Motor neuron (in vitro differentiated cells): Measurements from ENCODE around the gene STK40. TPM values are rescaled to one million over a fixed set of nuclear protein-coding genes. Genes with fewer than 3 reads are reported as not detected.

Experiments used
- ATAC-seq, 8 experiments: fragments of 200-7000 bp; cut with Tn5 transposase; replicated peaks in 6 of 8; 2 replicates each; pipeline ENCODE4 v1.8.0; 2021; ENCODE audit warnings: mild to moderate bottlenecking in 8 of 8, moderate library complexity in 8 of 8
- H3K27ac ChIP-seq, 2 donors: fragments of 250-450 bp; sonication (Bioruptor Pico); 2 replicates each; pipeline ENCODE4 v1.9.0; 2021; ENCODE audit warnings: antibody characterized with exemption in 2 of 2, mild to moderate bottlenecking in 2 of 2, moderate library complexity in 1 of 2
- H3K4me1 ChIP-seq, 2 donors: fragments of 250-450 bp; sonication (Bioruptor Pico); replicated peaks in 1 of 2; 2 replicates each; pipeline ENCODE4 v1.6.1; 2021; ENCODE audit warnings: antibody characterized with exemption in 2 of 2, mild to moderate bottlenecking in 2 of 2, moderate library complexity in 1 of 2
- H3K4me3 ChIP-seq, 5 donors: fragments of 250-450 bp; sonication (Bioruptor Pico); 2 replicates each; pipeline ENCODE4 v1.9.0; 2021; ENCODE audit warnings: antibody characterized with exemption in 5 of 5, mild to moderate bottlenecking in 5 of 5, moderate library complexity in 4 of 5
- WGBS, 10 experiments: fragments of 450-650 bp; shearing (Covaris generic); methylation state at CpG; one replicate each; pipeline ENCODE4 v1.0.0; 2022; 5-methylcytosine and 5-hydroxymethylcytosine counted together
- in situ Hi-C, 9 experiments: fragments of 400-800 bp; cut with MboI; loops; one replicate each; pipeline ENCODE4 v1.15.0; 2021; ENCODE audit warnings: low sequenced_read_pairs in 9 of 9, low pct_unique_long_range_greater_than_20kb in 2 of 9; ENCODE audit not compliant: unreplicated experiment in 9 of 9
- total RNA-seq, 8 experiments: library from RNA; unstranded; fragments of 300-600 nt; gene quantifications; 2 replicates each; pipeline versions ENCODE4 v1.2.3 to v1.2.4, GENCODE V29; 2022

The STK40 gene
- total RNA-seq, 8 experiments from 2014 or later: 21.2 to 49.9 (median 30.9) TPM

DNA sequence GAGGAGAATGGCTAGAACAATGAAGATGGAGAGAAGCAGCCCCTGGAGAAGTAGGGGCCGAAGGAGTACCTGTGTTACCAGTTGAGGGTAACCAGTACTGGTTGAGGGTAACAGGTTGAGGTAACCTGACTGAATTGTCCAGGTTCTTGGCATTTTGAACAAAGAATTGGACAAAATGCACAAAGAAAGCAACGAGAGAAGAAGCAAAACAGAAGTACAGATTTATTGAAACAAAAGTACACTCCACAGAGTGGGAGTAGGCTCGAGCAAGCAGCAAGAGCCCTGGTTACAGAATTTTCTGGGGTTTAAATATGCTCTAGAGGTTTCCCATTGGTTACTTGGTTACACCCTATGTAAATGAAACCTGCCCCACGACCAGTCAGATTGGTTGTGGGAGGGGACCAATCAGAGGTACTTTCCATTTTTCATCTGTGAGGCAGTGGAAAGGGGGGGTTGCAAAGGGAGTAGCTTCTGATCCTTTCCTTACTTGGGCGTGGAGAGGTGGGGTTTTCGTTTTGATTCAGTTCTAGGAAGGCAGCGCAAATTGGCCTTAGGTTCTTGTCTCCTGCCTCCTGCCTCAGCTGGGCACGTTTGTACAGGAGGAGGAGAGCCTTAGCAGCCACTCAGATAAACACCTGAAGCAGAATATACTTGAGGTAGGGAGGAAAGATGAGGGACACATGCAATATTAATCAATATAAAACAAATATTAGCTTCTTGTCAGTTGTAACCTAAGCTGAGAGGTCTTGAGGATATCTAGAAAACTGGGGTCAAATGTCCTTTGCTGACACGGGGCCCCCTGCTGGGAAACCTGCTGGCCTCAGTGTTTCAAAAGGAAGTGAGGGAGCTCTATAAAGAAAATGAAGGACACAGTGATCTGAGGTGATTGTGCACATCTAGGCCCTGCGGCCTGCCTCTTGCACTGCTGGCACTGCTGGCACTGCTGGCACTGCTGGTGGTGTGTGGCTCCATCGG lies 26.2 kb upstream of the STK40 start:
- H3K27ac ChIP-seq: no peak overlapping the region
- in situ Hi-C loops: loop anchor here in 4 of 9 experiments (25.0 kb wide), 2 partner anchors 250 to 300 kb away; partner anchors contain the start of gene MAP7D1 (in 1 of the 4)
- ATAC-seq: peak in 5 of 8 experiments; percentile 8 to 99 (median 98)
- 38 to 84% (median 67%) methylated on average over 2 to 9 of the region's 11 CpGs for WGBS, 10 experiments
- no peaks in the 10 kb centered on the region for H3K4me1 ChIP-seq
- H3K4me3 ChIP-seq: no peak overlapping the region

DNA sequence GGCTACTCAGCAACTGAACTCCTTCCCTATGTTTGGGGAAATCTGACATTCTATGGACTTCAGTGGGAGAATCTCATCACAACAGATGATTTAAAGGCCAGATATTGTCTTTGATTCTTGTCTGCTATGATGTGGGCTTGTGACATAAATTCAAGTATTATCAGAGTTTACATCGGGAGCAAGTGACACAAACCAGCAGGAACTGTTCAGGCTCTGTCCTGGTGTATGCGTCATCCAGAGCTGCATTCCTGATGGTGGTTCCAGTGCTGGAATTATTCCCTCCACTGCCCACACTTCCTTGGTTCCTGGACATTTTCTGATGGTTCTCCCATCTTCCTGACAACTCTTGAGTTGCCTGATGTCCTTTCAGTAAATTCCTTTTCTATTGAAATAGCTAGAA lies 22.8 kb upstream of the STK40 start:
- H3K27ac ChIP-seq: no peak overlapping the region
- in situ Hi-C loops: loop anchor here in 4 of 9 experiments (25.0 kb wide), 2 partner anchors 246 to 296 kb away; partner anchors contain the start of gene MAP7D1 (in 1 of the 4)
- no peak for ATAC-seq
- no peak overlapping the region for H3K4me3 ChIP-seq
- H3K4me1 ChIP-seq: no peaks in the 10 kb centered on the region
- 10 to 100% (median 80%) methylated on average over 1 to 2 of the region's 2 CpGs; no CpG with 5 or more reads in 1 of the 10 experiments for WGBS, 10 experiments

DNA sequence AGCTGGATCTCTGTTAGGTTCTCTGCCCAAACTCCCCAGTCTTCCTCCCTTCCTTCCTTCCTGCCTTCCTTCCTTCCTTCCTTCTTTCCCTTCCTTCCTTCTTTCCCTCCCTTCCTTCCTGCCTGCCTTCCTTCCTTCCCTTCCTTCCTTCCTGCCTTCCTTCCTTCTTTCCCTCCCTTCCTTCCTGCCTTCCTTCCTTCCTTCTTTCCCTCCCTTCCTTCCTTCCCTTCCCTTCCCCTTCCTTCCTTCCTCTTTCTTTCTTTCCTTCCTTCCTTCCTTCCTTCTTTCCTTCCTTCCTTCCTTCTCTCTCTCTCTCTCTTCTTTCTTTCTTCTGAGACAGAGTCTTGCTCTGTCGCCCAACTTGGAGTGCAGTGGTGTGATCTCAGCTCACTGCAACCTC lies 20.7 kb upstream of the STK40 start:
- 75 to 100% (median 83%) methylated on average over 1 of the region's 1 CpG; no CpG with 5 or more reads in 5 of the 10 experiments for WGBS, 10 experiments
- Histone ChIP-seq H3K4me1 (peaks cover 8% of the 10 kb centered on the region in 2 donors), H3K4me3 (no peak overlapping the region), H3K27ac (no peak overlapping the region)
- no peak for ATAC-seq
- in situ Hi-C loops: loop anchor here in 4 of 9 experiments (25.0 kb wide), 2 partner anchors 244 to 294 kb away; partner anchors contain the start of gene MAP7D1 (in 1 of the 4)

DNA sequence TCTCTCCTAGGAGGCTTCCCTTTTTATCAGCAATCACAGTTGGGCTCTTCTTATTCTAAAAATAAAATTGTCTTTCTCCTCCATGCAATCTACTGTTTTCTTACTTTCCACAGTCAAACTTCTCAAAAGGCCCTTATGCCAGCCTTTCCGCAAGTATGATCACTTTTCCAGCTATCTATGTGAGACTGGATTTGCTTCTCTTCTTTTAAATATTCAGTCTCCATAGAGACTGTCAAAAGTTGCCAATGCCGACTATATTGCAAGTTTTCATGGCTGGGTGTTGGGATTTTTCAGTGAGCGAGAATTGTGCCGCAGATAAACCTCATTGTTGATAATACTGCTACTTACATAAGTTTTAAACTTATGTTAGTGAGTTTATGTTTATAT lies 16.8 kb upstream of the STK40 start:
- 90 to 100% (median 100%) methylated on average over 1 to 4 of the region's 4 CpGs; no CpG with 5 or more reads in 2 of the 10 experiments for WGBS, 10 experiments
- in situ Hi-C loops: loop anchor here in 4 of 9 experiments (25.0 kb wide), 2 partner anchors 240 to 290 kb away; partner anchors contain the start of gene MAP7D1 (in 1 of the 4)
- Histone ChIP-seq H3K4me1 (peaks cover 17 to 19% of the 10 kb centered on the region in 2 donors), H3K4me3 (no peak overlapping the region), H3K27ac (no peak overlapping the region)
- no peak for ATAC-seq

DNA sequence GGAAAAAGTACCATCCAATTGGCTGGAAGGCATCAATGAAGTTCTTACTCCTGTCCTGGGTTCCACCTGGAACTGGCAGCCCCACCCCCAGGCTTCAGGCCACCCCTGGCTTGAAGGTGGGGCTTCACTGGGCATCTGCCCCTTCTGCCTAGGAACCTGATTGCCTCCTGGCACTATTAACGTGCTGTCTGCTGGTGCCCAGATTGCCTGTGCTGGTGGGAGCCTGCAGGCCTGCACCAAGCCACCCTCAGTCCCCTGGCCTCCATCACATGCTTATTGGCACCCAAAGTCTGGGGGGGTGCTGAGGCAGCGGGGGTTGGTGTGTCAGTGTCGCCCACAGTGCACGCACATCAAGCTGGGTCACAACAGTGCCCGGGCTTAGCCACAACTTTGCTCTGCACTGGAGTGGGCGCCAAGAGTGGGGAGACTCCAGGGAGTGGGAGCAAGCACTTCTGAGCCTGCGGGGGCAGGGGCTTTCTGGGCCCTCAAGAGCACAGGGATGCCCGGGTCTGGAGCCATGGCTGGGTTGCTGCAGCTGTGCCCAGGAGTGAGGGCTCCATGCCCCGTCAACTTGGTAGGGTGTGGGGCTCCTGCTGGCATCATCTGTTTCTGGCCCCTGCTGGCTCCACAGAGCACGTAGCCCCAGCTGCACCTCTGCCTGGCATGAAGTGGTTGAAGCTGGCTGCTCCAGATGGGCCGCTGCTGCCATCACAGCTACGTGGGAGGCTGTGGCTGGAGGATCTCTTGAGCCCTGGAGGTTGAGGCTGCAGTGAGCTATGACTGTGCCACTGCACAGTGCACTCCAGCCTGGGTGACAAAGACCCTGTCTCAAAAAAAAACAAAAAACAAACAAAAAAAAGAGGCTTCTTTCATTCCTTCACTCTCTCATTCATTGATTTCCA lies 16.1 kb upstream of the STK40 start:
- in situ Hi-C loops: loop anchor here in 4 of 9 experiments (25.0 kb wide), 2 partner anchors 240 to 290 kb away; partner anchors contain the start of gene MAP7D1 (in 1 of the 4)
- WGBS, 10 experiments: 77 to 100% (median 97%) methylated on average over 1 to 9 of the region's 12 CpGs; no CpG with 5 or more reads in 6 of the 10 experiments
- peak overlapping the region in 4 of 5 donors; percentile 38 to 59 (median 50) for H3K4me3 ChIP-seq
- peaks cover 17 to 19% of the 10 kb centered on the region in 2 donors for H3K4me1 ChIP-seq
- no peak for ATAC-seq
- H3K27ac ChIP-seq: peak overlapping the region; percentile 92 to 94

DNA sequence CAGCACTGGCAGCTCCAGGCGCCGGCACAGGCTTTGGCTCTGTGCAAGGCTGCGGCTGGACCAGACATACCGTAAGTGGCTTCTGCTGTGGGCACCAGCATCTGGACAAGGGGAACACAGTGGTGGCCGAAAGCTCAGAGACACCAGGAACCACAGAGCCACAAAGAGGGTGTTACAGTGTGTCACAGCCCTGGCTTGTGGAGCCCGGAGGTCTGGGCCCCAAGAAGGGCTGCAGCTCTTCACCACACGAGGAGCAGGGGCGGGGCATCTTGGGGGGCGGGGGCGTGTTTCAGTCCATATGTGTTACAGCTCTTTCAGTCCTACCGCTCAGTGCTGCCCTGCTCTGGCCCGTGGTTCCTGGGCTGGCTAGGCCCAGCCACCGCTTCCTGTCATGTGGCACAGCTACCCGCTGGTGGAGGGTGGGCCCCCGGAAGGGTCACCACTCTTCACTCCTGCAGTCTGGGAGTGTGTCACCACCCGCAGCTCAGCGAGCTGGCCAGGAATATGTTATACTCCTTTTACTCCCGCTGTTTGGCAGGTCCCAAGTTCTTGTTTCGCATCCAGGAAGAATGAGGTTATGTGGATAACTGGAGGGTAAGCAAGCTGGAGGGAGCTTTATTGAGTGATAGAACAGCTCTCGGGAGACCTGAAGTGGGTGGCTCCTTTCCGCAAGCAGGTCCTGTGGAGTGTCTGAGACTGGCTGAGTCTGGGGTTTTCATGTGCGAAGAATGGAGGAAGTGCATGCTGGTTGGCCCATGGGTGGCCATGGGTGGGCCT lies 15.3 kb upstream of the STK40 start:
- H3K4me1 ChIP-seq: peaks cover 25% of the 10 kb centered on the region in 2 donors
- H3K27ac ChIP-seq: peak overlapping the region; percentile 92 to 94
- 0 to 70% (median 28%) methylated on average over 5 to 14 of the region's 22 CpGs; no CpG with 5 or more reads in 4 of the 10 experiments for WGBS, 10 experiments
- peak; percentile 69 to 91 (median 86) for ATAC-seq
- peak overlapping the region in 4 of 5 donors; percentile 38 to 59 (median 50) for H3K4me3 ChIP-seq
- in situ Hi-C loops: loop anchor here in 4 of 9 experiments (25.0 kb wide), 2 partner anchors 239 to 289 kb away; partner anchors contain the start of gene MAP7D1 (in 1 of the 4)

DNA sequence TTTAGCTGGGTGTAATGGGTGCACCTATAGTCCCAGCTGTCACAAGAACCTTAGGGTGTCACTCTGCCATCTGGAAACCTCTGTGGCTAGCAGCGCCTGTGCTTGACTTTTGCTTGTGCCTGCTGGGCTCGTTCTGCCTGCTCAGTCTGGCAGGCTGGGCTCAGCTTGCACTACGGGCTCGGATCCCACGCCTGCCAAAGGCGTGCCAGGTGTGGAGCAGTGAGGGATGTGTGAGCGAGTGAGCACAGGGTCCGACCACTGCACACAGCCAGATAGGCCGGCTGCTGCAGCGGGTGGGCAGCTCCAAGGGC lies 14.7 kb upstream of the STK40 start:
- Histone ChIP-seq H3K4me3 (peak overlapping the region in 4 of 5 donors; percentile 38 to 59 (median 50)), H3K27ac (peak overlapping the region; percentile 92 to 94)

DNA sequence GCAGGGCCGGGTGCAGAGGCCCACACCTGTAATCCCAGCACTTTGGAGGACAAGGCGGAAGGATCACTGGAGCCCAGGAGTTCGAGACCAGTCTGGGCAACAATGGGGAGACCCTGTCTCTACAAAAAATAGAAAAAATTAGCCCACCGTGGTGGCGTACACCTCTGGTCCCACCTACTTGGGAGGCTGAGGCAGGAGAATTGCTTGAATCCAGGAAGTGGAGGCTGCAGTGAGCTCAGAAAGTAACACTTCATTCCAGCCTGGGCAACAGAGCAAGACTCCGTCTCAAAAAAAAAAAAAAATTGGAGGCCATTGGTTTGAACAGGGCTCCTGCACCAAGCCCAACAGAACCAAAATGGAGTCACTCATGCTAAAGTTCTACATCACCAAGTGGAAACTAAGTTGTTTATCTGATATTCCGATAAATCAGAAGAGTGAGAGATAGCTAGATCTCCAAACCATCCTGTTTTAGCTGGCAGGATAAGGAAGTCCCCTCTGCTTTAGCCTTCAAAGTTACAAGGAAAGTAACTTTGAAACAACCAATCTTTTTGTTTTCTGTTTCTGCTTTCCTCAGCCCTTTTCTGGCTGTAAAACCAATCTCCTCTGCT lies 12.8 kb upstream of the STK40 start:
- Histone ChIP-seq H3K4me3 (peak overlapping the region in 4 of 5 donors; percentile 70 to 87 (median 75)), H3K4me1 (peaks cover 25% of the 10 kb centered on the region in 2 donors), H3K27ac (peak overlapping the region; percentile 79 to 89)
- 68 to 100% (median 90%) methylated on average over 2 to 7 of the region's 7 CpGs; no CpG with 5 or more reads in 3 of the 10 experiments for WGBS, 10 experiments
- ATAC-seq: no peak
- in situ Hi-C loops: no loop called here

More for the DNA sequence above, 14.7 kb upstream of the STK40 start:
- no peak for ATAC-seq
- in situ Hi-C loops: loop anchor here in 4 of 9 experiments (25.0 kb wide), 2 partner anchors 238 to 288 kb away; partner anchors contain the start of gene MAP7D1 (in 1 of the 4)
- WGBS, 10 experiments: 65 to 100% (median 78%) methylated on average over 1 to 4 of the region's 10 CpGs; no CpG with 5 or more reads in 6 of the 10 experiments
- peaks cover 25% of the 10 kb centered on the region in 2 donors for H3K4me1 ChIP-seq

DNA sequence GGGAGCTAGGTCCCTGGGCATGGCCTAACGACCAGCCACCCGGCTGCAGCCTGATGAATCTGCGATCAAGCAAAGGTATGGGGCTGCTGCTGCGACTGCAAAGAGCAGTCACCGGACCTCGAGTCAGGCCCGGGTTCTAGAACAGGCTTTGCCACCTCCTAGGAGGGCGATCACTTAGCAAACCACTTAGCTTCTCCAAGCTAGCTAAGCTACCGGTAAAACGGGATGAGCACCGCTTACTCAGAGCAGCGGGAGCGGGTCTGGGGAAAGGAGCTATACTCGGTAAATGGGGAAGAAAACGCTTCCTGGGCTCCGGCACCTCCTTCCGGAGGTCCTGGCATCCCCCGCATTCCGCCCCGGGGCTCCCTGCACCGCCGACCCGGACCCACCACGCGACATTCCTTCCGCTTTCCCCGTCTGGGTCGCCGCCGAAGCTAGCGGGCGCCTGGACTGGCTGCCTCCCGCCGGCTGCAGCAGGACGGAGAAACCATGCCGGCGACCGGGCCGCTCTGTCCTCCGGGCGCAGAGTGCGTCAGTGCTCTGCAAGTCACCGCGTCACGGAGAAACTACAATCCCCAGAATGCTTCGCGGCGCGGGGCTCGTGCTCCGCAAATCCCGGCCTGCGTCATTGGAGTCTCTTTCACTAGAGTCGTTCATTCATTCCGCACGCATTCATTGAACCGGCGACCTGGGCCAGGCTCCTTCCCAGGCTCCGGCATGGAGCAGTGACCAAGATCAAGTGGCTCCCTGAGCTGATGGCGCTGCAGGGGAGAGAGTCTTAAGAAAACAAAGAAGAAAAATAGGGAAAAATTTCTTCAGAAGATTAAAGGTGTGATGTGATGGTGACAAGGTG lies 11.9 kb upstream of the STK40 start, which contains the start of gene LSM10:
Gene LSM10, minus strand, starts transcription at position 531 of the 853 bp plus-strand sequence. CDS start 3,779 bp downstream, outside the sequence.
- 0 to 5% (median 0%) methylated on average over 2 to 44 of the region's 60 CpGs; no CpG with 5 or more reads in 2 of the 10 experiments for WGBS, 10 experiments
- Histone ChIP-seq H3K4me3 (peak within 1 kb of the TSS; percentile 70 to 88 (median 80)), H3K4me1 (peaks cover 25% of the 10 kb centered on the region in 2 donors), H3K27ac (peak within 1 kb of the TSS; percentile 79 to 89)
- peak; percentile 58 to 89 (median 73) for ATAC-seq
- in situ Hi-C loops: no loop called here

DNA sequence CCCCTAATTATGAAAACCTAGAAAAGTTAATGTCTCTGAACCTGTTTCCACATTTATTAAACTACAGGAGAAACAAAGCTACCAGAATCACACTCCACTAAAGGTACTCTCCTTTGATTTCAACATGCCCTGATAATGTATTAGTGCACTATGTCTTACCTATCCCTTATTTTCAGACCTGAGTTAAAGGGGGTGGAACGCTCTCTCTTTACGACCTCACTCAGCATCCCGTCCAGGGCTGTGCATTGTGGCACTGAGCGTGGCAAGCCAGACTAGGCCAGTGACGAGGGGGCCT lies 11.3 kb upstream of the STK40 start:
- peak overlapping the region; percentile 70 to 88 (median 80) for H3K4me3 ChIP-seq
- H3K4me1 ChIP-seq: peaks cover 22 to 23% of the 10 kb centered on the region in 2 donors
- in situ Hi-C loops: no loop called here
- peak overlapping the region; percentile 79 to 89 for H3K27ac ChIP-seq
- no peak for ATAC-seq
- WGBS, 10 experiments: 0 to 24% (median 4%) methylated on average over 1 to 5 of the region's 5 CpGs; no CpG with 5 or more reads in 2 of the 10 experiments
